Stimulated activated CD4-positive, alpha-beta T cell treated with anti-CD3 and anti-CD28 coated beads, Interleukin-15, amount 100 ng/mL, for 48 hours (primary cell): ENCODE measurements around the gene S1PR1.

ENCODE experiments used
- DNase-seq, 2 donors: peaks; one replicate each; pipeline ENCODE4 v3.0.0-alpha.2; 2020; ENCODE audit warnings: low read depth in 2 of 2

S1PR1 gene

DNA sequence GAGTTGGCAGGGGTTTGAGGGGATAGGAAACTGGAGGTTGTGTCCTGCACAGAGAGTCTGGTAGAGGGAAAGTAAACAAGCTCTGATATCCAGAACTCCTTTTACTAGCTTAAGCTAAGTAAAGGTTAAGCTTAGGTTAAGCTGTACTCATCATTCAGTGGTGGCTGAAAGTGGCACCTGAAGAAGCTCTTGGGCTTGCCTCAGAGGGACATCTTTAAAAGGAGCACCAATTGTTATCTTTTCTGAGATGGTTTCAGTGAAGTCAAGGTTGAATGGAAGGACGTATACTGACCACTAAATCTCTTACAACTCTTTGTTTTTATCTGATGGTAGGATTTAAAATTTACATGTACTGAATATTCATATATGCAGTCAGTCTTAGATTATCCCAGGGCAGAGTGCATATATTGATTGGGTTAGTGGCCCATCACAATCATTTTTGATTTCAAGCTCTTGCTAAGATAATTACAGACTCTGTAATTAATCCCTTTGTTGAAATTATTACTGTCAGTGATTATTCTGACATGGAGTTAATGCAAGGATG is 43.3 kb downstream of the S1PR1 start:
- no peak for DNase-seq

DNA sequence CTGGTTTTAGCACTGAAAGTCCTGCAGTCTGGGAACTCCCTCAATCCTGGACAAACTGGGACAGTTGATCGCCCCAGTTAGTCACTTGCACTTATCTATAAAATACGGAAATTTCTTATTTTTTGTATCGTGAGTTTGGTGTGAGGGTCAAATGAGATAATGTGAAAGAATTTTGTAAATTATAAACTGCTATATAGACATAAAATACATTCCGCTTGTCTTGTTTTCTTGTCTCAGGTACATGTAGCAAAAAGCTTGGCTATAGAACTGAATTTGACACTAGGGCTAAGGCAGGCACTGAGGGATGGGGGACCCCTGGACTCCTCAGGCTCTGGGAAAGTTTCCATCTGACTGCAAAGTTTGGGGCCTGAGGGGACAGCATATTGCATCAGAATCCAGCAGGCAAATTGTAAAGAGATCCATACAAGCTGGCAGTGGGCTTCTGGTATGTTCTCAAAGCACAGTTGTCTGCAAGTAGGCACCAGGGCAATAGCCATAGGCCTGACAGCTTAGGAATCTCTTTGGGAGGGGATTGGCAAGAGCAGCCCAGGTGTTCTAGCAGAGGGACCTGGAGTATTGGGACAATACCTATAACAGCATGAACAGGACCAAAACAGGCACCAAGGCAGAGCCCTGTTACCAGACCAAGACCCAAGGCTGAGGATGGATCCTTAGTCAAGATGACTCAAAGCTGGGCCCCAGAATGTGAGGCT is 44.3 kb downstream of the S1PR1 start:
- DNase-seq: no peak

DNA sequence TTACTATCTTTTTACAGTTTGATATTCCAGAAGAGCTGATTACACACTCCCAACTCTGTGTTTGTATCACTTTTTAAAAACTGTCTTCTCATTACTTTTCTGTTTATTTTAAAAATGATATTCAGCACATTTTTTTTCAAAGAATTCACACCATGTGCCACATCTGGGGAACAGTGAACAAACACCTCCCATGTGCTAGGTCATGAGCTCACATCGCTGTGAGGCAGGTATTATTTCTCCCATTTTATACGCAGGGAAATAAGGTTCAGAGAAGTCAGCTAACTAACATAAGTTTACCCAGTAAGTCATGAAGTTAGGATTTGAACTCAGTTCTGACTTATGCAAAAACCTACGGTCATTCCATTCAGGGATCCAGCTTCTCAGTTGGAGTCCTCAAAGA is 44.9 kb downstream of the S1PR1 start:
- DNase-seq: no peak

DNA sequence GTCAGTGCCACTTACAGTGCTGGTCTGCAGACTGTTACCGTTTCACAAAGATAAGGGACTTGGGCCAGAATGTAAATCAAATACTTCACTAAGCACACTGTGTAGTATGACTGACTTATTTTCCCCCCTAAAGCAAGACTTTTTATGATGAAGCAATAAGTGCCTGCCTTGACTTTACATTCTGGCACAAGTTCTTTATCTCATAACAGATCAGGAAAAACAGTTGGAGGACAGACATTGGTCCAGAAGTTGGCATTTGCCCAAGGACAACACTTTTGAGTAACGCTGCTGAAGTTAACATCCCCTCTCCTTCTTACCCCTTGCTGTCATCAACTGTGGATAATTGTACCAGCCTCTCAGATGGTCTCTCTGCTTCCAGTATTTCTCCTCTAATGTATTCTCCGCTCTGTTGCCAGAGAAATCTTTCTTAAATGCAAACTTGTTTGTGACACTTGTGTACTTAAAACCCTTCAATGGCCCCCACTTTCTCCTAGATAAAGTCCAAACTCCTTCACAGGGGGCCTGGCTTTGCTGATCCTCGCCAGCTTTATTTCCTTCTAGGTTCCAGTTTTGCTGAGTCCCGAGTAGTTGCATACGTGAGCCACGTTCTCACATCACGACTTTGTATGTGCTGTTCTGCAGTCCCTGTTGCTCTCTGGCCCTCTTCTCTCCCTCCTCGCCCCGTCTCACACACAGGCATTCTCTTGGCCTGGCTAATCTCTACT is 45.7 kb downstream of the S1PR1 start:
- DNase-seq: no peak

DNA sequence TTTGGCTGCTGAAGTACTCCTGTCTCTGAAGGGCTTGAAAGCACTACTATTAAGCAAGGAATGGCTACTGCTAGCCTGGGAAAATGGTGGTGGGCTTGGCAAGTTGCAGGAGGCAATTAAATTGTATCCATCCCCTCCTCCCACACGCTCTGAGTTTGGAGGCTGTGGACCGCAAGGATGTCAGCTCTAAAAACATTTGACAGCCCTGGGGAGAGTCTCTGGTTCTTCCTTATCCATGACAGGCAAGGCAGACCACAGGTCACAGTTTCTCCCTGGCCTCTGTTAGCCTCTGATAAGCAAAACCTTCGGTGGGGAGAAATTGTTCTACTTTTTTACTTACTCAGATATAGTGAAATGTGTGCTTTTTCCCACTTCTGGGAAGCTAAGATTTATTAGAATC is 46.6 kb downstream of the S1PR1 start:
- DNase-seq: no peak

DNA sequence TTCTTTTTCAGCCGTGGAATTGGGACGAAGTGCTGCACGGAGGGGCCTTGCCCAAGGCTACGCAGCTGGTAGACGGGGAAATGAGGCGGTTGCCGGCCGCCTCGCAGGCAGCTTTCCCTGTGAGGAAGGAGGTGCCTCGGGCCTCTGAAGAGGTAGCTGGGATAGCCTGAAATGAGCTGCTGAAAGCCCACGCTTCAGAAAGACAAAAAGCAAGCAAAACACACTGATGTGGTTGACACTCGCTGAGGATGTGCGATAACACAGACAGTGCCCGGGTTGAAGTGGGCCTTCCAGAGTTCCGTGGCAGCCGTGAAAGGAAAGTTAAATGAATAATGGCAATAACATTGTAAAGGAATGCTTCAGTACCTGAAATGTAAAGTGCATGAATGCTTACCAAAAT is 47.2 kb downstream of the S1PR1 start:
- DNase-seq: peak; percentile 30 to 35

DNA sequence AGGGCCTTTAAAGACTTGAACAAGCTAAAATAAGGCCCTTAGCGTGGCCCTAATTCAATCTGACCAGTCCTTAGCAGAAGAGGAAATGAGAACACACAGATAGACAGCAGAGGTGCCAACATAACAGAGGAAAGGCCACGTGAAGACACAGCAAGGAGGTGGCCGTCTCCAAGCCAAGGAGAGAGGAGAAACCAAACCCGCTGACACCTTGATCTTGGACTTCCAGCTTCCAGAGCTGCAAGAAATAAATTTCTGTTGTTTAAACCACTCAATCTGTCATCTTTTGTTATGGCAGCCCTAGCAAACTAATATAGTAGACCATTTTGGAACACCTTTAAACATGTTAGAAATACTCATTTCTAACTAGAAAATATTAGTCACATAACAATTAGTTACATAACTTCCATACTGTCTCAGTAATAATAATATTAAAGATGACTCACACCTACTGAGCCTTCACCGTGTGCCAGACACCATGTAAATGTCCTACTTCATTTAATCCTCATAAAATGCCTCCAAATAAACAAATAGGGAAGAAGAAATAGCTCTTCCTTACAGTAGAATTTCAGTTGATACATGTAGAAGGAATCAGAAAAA is 47.9 kb downstream of the S1PR1 start:
- DNase-seq: no peak

DNA sequence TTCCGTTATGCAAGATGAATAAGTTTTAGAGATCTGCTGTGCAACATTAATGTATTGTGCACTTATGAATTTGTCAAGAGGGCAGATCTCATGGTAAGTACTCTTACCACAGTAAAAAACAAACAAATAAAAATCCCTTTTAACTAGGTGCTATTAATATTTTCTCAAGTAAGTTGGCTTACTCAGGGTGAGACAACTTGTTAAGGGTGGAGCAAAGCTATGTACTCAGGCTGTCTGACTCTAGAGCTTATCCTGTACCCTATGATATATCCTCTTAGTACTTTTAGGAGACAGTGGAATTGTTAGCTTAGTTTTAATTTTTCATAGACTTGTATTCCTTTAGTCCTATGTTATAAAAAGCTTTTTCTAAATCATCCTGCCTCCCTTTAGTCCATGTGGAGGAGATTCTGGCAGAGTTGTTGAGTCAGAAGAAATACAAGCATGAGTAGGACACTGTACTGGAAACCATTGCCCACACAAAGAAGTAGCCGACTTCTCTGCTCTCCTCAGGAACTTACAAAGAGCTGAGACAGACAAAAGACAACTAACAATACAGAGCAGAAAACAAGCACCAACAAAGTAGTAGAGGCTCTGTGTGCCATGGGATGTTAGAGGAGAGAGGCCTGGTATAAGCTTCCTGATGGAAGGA is 49.2 kb downstream of the S1PR1 start:
- DNase-seq: no peak

DNA sequence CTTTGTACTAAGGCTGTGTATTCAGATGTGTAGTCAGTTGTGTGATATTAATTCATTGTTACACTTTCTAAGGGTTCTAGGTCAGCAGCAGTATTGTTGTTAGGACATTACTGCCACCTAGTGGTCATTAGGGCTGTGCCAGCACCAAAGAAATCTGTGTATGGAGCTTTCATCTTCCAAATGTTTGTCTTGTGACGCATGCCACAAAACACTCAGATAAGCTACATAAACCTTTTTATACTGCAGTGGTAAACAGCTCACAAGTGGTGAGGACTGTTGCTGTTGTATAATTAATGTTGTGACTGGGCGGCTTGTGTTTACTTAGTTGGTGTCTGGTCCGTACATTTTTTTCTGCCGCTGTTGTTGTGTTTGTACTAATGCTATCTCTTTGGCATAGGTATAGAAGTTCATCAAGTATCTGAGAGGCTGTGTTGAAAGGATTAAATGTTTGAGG is 51.7 kb downstream of the S1PR1 start:
- DNase-seq: peak; percentile 38 to 48

DNA sequence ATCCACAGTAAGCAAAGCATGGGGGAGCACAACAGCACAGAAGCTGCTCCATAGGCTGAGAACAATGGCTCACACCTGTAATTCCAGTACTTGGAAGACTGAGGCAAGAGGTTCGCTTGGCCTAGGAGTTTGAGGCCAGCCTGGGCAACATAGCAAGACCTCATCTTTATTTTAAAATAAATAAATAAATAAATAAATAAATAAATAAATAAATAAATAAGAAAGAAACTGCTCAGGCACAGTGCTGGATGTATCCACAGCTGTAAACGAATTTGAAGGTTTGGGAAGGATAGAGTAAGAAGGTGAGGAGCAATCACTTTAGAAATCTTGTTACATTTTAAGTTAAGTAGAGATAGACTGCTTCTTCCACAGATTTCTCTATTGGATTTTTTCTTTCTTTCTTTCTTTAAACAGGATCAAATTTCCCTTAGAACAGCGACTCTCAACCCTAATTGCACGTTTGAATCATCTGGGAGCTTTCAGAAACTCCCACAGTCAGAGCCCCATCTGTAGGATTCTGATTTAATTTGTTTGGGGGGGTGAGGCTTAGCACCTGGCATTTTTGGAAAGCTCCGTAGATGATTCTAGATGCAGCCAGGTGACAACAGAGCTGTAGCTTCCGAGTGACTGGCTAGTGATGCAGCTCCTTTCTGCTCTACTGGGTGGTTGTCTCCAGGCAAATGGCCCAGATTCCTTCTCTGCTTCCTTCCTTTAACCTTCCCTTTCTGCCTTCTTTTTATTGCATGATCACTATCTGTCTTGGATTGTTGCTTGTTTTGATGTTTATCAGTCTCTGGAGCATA is 53.5 kb downstream of the S1PR1 start:
- no peak for DNase-seq
